Activated CD4-positive, alpha-beta T cell treated with anti-CD3 and anti-CD28 coated beads for 24 hours (primary cell): ENCODE results near the gene GJA10.

Experiments used
- DNase-seq, 2 donors: peaks; one replicate each; pipeline ENCODE4 v3.0.0-alpha.2; 2020; ENCODE audit warnings: low read depth in 2 of 2

The GJA10 gene

DNA sequence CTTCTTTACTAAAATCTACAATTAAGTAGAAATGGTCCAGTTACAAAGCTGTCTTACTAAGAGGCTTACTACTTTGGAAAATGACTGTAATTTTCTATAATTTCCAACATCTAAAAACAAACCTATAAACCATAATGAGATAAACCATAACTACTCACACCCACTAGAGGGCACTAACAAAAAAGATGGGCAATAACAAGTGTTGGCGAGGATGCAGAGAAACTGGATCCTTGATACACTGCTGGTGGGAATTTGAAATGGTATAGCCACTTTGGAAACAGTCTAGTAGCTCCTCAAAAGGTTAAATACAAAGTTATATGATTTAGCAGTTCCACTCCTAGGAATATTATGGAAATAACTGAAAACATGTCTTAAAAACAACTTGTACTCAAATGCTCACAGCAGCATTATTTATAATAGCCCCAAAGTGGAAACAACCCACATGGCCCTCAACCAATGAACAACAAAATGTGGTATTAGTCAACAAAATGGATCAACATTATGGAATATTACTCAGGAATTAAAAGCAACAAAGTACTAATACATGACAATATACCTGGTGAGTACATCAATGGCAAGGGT lies 50.6 kb downstream of the GJA10 start:
- no peak for DNase-seq
